ENCODE measurements around the gene ASIC1. TPM values are rescaled to one million over a fixed set of nuclear protein-coding genes. Genes with fewer than 3 reads are reported as not detected.

Gene ASIC1
- total RNA-seq, 1 experiment from 2014 or later, result 17.9 TPM

DNA sequence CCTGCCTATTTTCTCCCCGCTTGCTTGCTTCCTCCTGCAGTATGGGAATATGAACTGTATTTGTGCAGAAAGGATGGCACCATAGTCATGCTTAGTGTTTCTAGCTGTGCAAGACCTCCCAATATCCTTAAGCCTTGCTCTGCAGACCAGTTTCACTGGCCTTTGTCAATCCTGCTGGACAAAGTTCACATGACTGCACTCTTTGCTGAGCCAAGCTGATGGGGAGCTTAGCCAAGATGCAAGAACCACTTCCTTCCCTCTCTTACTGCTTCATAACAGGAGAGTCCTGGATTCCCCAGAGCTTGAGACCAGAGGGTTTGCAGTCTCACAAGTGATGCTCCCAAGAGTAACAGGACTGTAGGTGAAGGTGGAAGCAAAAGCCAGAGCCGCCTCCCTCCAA is 3.8 kb downstream of the ASIC1 start:
- no peak for DNase-seq
- Histone ChIP-seq H3K27me3 (ENCODE audit: low read length) (no peaks in the 10 kb centered on the region), H3K4me1 (ENCODE audit: low read length) (peaks cover 42% of the 10 kb centered on the region), H3K36me3 (ENCODE audit: insufficient read depth, low read length) (no peaks in the 10 kb centered on the region), H4K20me1 (ENCODE audit: insufficient read depth, low read depth, low read length) (no peaks in the 10 kb centered on the region), H3K9me2 (replicated peaks; ENCODE audit: insufficient read depth, low read length) (no peaks in the 10 kb centered on the region), H2AFZ (ENCODE audit: low read length) (no peak overlapping the region), H3K4me3 (ENCODE audit: low read length) (no peak overlapping the region), H3K4me2 (ENCODE audit: low read depth, low read length, poor library complexity, severe bottlenecking) (no peak overlapping the region), H3K9ac (ENCODE audit: low read length) (no peak overlapping the region), H3K9me3 (ENCODE audit: low read length) (no peaks in the 10 kb centered on the region), H3K79me2 (ENCODE audit: low read length) (no peaks in the 10 kb centered on the region), H3K27ac (ENCODE audit: low read length) (no peak overlapping the region)

DNA sequence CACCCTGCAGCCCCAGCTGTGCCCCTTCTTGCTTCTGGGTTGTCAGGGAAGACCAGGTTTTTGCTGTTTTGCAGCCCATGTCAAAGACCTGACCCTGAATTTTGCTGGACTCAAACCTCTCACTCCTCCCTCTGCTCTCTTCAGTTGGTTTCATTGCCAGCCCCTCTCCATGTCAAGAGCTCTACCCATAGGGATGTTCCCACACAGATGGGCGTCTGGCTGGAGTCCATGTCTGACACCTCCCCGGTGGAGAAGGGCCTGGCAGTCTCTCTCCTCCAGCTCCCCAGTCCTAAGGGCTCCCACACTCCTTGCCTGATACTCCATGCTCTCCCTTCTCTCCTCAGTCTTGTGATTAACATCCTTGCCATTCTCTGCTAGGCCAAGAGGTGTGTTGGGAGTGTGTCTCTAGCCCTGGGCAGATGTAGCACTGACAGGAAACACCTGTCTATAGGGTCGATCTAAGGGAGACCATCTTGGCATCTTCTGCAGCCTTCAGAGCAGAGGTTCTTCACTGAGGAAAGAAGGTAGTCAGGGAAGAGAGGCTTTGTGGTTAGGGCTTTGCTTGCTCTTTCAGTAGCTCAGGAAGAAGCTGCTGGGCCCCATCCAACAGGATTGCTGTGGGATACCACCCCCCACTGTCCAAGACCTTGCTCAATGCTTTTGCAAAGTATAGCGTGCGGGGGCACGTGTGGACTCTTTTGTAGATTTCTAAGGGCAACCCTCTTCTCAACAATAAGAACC is 4.7 kb downstream of the ASIC1 start:
- Histone ChIP-seq H3K4me3 (ENCODE audit: low read length) (no peak overlapping the region), H3K9me2 (replicated peaks; ENCODE audit: insufficient read depth, low read length) (no peaks in the 10 kb centered on the region), H3K27me3 (ENCODE audit: low read length) (no peaks in the 10 kb centered on the region), H2AFZ (ENCODE audit: low read length) (no peak overlapping the region), H3K9ac (ENCODE audit: low read length) (no peak overlapping the region), H3K36me3 (ENCODE audit: insufficient read depth, low read length) (no peaks in the 10 kb centered on the region), H3K4me2 (ENCODE audit: low read depth, low read length, poor library complexity, severe bottlenecking) (no peak overlapping the region), H4K20me1 (ENCODE audit: insufficient read depth, low read depth, low read length) (no peaks in the 10 kb centered on the region), H3K9me3 (ENCODE audit: low read length) (no peaks in the 10 kb centered on the region), H3K79me2 (ENCODE audit: low read length) (no peaks in the 10 kb centered on the region), H3K27ac (ENCODE audit: low read length) (no peak overlapping the region), H3K4me1 (ENCODE audit: low read length) (peaks cover 42% of the 10 kb centered on the region)
- DNase-seq, result no peak

DNA sequence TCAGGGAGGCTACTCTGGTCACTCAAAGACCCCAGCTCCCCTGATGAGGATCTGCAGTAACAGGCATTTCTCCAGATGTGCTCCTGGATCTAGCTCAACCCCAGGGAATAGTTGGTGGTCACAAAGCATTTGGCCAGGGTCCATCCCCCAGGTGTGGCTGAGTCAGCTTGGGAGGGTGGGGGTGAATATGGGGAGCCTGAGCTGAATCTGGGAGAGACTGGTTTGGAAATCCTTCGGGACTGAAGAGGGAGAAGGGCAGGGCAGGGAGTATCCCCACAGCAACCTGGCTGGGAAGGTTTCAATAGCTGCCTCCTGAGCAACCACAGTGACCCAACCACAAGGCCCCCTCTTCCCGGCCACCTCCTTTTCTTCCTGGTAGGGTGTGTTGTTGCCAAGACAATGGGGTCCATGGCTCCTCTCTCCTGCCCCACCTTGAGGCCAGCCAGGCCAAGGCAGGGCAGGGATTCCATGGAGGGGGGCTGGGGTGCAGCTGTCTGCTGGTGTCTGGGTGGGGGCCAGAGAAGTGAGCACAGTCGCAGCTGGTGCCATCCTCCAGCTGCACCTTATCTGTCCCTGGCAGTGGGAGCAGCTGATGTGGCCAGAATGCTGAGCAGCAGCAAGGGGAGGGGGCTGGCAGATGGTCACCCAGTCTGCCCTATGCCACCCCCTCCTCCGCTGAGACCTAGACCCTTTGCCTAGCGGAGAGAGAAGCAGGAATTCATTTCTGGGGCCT is 5.5 kb downstream of the ASIC1 start:
- Histone ChIP-seq H3K9me2 (replicated peaks; ENCODE audit: insufficient read depth, low read length) (no peaks in the 10 kb centered on the region), H4K20me1 (ENCODE audit: insufficient read depth, low read depth, low read length) (no peaks in the 10 kb centered on the region), H3K4me3 (ENCODE audit: low read length) (no peak overlapping the region), H3K4me1 (ENCODE audit: low read length) (peaks cover 40% of the 10 kb centered on the region), H3K36me3 (ENCODE audit: insufficient read depth, low read length) (no peaks in the 10 kb centered on the region), H3K9me3 (ENCODE audit: low read length) (no peaks in the 10 kb centered on the region), H3K9ac (ENCODE audit: low read length) (no peak overlapping the region), H3K27me3 (ENCODE audit: low read length) (no peaks in the 10 kb centered on the region), H2AFZ (ENCODE audit: low read length) (no peak overlapping the region), H3K27ac (ENCODE audit: low read length) (no peak overlapping the region), H3K4me2 (ENCODE audit: low read depth, low read length, poor library complexity, severe bottlenecking) (no peak overlapping the region), H3K79me2 (ENCODE audit: low read length) (no peaks in the 10 kb centered on the region)
- DNase-seq, result no peak

DNA sequence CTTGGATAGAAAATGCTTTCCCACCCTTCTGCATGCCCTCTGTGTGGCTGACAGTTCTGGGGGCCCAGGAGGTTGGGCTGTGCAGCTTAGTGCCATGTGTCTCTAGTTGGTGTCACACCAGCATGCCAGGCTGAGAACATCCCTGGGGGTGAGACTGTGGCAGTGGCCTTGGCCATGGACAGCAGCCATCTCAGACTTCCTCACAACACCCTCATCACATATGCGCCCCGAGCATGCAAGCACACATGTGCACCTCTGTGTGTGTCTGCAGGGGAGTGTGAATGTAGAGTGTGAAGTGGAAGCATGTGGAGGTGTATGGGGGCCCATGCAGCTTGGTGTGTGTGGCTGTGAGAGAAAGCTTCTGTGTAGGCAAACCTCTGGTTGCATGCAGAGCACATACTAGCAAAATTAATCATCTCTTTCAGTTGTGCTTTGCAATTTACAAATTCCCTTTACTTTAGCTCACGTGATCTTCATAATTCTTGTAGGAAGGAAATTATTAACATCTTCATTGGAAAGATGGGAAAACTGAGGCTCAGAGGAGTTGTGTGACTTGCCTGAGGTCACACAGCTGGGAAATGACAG is 8.4 kb downstream of the ASIC1 start:
- peaks cover 8% of the 10 kb centered on the region; the same call in 1 of the 2 replicates for H3K36me3 ChIP-seq (ENCODE audit: insufficient read depth, low read length)
- no peak overlapping the region for H3K4me3 ChIP-seq (ENCODE audit: low read length)
- no peaks in the 10 kb centered on the region for H3K9me3 ChIP-seq (ENCODE audit: low read length)
- H3K4me1 ChIP-seq (ENCODE audit: low read length), result peaks cover 36% of the 10 kb centered on the region
- no peak overlapping the region for H3K9ac ChIP-seq (ENCODE audit: low read length)
- no peak overlapping the region for H2AFZ ChIP-seq (ENCODE audit: low read length)
- H3K79me2 ChIP-seq (ENCODE audit: low read length), result no peaks in the 10 kb centered on the region; the same call in 1 of the 2 replicates
- H3K27me3 ChIP-seq (ENCODE audit: low read length), result no peaks in the 10 kb centered on the region
- no peak for DNase-seq
- no peaks in the 10 kb centered on the region for H3K9me2 ChIP-seq (replicated peaks; ENCODE audit: insufficient read depth, low read length)
- peak overlapping the region; percentile 21 for H3K27ac ChIP-seq (ENCODE audit: low read length)
- no peak overlapping the region for H3K4me2 ChIP-seq (ENCODE audit: low read depth, low read length, poor library complexity, severe bottlenecking)
- H4K20me1 ChIP-seq (ENCODE audit: insufficient read depth, low read depth, low read length), result no peaks in the 10 kb centered on the region

DNA sequence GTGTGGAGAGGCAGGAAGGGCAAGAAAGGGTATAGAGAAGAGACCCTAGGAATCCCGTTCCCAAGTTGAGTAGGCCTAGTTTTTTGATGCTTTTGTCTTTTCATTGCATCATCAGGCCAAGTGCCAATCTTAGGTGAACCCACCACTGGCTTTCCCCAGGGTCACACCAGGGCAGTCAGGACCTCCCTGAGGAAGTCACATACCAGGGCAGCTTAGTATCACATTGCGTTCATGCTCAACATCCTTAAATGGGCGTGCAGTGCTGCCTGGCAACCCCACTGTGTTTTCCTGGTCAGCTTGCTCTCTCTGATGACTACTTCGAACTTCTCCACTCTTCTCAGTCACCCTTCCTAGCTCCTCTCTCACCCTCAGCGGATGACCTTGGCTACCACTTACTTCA is 9.0 kb downstream of the ASIC1 start:
- Histone ChIP-seq H2AFZ (ENCODE audit: low read length) (no peak overlapping the region), H3K27me3 (ENCODE audit: low read length) (no peaks in the 10 kb centered on the region), H3K27ac (ENCODE audit: low read length) (peak overlapping the region; percentile 21), H3K36me3 (ENCODE audit: insufficient read depth, low read length) (peaks cover 8% of the 10 kb centered on the region; the same call in 1 of the 2 replicates), H3K4me3 (ENCODE audit: low read length) (no peak overlapping the region), H4K20me1 (ENCODE audit: insufficient read depth, low read depth, low read length) (no peaks in the 10 kb centered on the region), H3K79me2 (ENCODE audit: low read length) (no peaks in the 10 kb centered on the region; the same call in 1 of the 2 replicates), H3K4me1 (ENCODE audit: low read length) (peaks cover 39% of the 10 kb centered on the region), H3K9me3 (ENCODE audit: low read length) (no peaks in the 10 kb centered on the region), H3K4me2 (ENCODE audit: low read depth, low read length, poor library complexity, severe bottlenecking) (no peak overlapping the region), H3K9ac (ENCODE audit: low read length) (no peak overlapping the region), H3K9me2 (replicated peaks; ENCODE audit: insufficient read depth, low read length) (no peaks in the 10 kb centered on the region)
- peak; percentile 62 for DNase-seq

DNA sequence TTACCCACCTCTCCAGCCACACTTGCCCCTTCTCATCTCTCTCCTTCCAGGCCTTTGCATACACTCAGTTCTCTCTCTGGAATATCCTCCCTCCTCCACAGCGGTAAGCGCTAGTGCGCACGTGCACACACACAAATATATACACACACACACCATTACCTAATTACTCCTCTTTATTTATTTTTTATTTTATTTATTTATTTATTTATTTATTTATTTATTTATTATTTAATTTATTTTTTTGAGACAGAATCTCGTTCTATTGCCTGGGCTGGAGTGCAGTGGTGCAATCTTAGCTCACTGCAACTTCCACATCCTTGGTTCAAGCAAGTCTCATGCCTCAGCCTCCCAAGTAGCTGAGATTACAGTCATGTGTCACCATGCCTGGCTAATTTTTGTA is 11.7 kb downstream of the ASIC1 start:
- no peak overlapping the region for H2AFZ ChIP-seq (ENCODE audit: low read length)
- H3K27me3 ChIP-seq (ENCODE audit: low read length), result no peaks in the 10 kb centered on the region
- H3K4me3 ChIP-seq (ENCODE audit: low read length), result no peak overlapping the region
- peaks cover 8% of the 10 kb centered on the region; the same call in 1 of the 2 replicates for H3K36me3 ChIP-seq (ENCODE audit: insufficient read depth, low read length)
- no peak for DNase-seq
- H3K27ac ChIP-seq (ENCODE audit: low read length), result no peak overlapping the region
- H3K4me2 ChIP-seq (ENCODE audit: low read depth, low read length, poor library complexity, severe bottlenecking), result no peak overlapping the region
- H3K9me3 ChIP-seq (ENCODE audit: low read length), result no peaks in the 10 kb centered on the region
- H3K9ac ChIP-seq (ENCODE audit: low read length), result no peak overlapping the region
- H3K4me1 ChIP-seq (ENCODE audit: low read length), result peaks cover 59% of the 10 kb centered on the region
- no peaks in the 10 kb centered on the region; the same call in 1 of the 2 replicates for H3K79me2 ChIP-seq (ENCODE audit: low read length)
- no peaks in the 10 kb centered on the region for H3K9me2 ChIP-seq (replicated peaks; ENCODE audit: insufficient read depth, low read length)
- H4K20me1 ChIP-seq (ENCODE audit: insufficient read depth, low read depth, low read length), result no peaks in the 10 kb centered on the region

DNA sequence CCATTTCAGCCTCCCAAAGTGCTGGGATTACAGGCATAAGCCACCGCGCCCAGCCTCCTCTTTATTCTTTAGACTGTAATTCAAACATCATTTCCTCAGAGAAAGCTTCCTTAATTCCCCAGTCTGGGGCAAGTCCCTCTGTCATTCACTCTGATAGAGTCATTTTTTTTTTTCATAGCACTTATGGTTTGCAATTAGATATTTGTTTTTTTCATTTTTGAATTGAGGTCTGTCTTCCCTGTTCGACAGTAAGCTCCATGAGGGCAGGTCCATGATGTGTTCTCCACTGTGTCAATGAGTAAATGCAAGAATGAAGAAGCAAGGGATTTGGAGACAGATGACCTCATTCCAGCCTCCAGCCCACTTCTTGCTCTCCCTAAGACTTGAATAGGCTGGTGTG is 12.1 kb downstream of the ASIC1 start:
- no peak for DNase-seq
- Histone ChIP-seq H3K27me3 (ENCODE audit: low read length) (no peaks in the 10 kb centered on the region), H3K9me3 (ENCODE audit: low read length) (no peaks in the 10 kb centered on the region), H3K4me3 (ENCODE audit: low read length) (no peak overlapping the region), H3K36me3 (ENCODE audit: insufficient read depth, low read length) (peaks cover 8% of the 10 kb centered on the region; the same call in 1 of the 2 replicates), H3K9me2 (replicated peaks; ENCODE audit: insufficient read depth, low read length) (no peaks in the 10 kb centered on the region), H4K20me1 (ENCODE audit: insufficient read depth, low read depth, low read length) (no peaks in the 10 kb centered on the region), H3K9ac (ENCODE audit: low read length) (no peak overlapping the region), H2AFZ (ENCODE audit: low read length) (no peak overlapping the region), H3K4me2 (ENCODE audit: low read depth, low read length, poor library complexity, severe bottlenecking) (no peak overlapping the region), H3K27ac (ENCODE audit: low read length) (no peak overlapping the region), H3K79me2 (ENCODE audit: low read length) (no peaks in the 10 kb centered on the region; the same call in 1 of the 2 replicates), H3K4me1 (ENCODE audit: low read length) (peaks cover 56% of the 10 kb centered on the region)
